NCI-H1105 treated with DMSO at 0.1 percent for 48 hours (cell line): Measurements from ENCODE around the gene GRIK4.
A peak's percentile ranks its signal among the peaks of the same experiment; 100 is the strongest.
"Not testable (repeated sequence)": the region's sequence is repeated elsewhere in the genome, so short reads cannot be mapped to it uniquely, and the experiment has no call there.

Experiments used
- DNase-seq: peaks from one replicate; lab custom pipeline; 2025; lab: John Stamatoyannopoulos, UW

Gene GRIK4

GRCh38 chr11:120784566-120785251 is 273.2 kb downstream of the GRIK4 start:
- DNase-seq, result no peak

DNA sequence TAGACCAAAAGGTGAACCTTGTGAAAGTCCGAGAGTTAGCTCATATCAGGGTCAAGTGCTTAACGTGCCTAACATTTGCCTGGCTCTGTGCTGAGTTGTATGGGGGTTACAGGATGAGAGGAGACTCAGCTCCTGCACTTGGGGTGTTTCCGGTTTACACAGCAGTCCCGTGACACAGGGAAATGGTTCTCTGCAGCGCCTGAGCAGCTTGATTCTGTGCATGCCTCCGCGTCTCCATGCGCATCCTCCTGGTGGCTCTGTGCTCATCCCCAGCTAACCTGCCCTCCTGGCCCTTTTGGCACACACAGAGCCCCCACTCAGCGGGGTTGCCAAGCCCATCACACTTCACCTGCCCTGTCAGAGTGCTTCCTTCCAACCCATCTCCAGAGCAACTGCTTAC is 274.0 kb downstream of the GRIK4 start:
- DNase-seq, result no peak

DNA sequence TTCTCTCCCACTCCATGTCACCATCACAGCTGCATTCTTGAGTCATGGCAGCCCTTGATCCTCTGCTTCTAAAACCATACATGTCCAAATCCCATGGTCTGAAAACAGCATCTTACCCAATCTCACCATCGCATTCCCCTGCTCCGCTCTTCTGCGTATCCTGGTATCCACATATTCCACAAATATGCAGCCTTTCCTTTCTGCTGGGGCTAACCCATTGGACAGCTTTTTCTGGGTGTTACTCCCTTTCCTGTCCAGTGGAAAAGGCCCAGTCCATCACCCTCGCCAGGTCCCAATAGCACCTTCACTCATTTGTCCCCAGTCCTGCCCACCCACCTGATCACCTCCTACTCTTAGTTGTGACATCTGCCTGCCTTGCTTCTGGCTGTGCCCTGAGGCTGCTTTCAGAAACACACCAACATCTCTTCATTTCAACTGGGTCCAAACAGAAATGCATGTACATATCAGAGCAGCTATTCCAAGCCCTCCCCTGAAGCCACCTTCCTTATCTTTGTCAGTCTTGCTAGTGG is 274.7 kb downstream of the GRIK4 start:
- DNase-seq, result no peak

DNA sequence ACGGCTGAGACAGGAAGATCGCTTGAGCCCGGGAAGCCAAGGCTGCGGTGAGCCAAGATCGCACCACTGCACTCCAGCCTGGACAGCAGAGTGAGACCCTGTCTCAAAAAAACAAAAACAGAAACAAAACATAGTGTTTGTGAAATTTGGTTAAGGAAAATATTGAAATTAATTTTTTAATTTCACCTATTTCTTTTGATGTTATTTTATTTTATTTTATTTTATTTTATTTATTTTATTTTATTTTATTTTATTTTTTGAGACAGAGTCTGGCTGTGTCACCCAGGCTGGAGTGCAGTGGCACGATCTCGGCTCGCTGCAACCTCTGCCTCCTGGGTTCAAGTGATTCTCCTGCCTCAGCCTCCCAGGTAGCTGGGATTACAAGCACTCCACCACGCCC is 275.7 kb downstream of the GRIK4 start:
- DNase-seq, result not testable (repeated sequence)

- no peak for DNase-seq
These were observed 277.8 kb downstream of the GRIK4 start for GRCh38 chr11:120789391-120789790.

- DNase-seq, result peak; percentile 10
These were observed 280.8 kb downstream of the GRIK4 start for GRCh38 chr11:120792306-120792705.

- no peak for DNase-seq
These were observed 281.6 kb downstream of the GRIK4 start for GRCh38 chr11:120793150-120793549.

DNA sequence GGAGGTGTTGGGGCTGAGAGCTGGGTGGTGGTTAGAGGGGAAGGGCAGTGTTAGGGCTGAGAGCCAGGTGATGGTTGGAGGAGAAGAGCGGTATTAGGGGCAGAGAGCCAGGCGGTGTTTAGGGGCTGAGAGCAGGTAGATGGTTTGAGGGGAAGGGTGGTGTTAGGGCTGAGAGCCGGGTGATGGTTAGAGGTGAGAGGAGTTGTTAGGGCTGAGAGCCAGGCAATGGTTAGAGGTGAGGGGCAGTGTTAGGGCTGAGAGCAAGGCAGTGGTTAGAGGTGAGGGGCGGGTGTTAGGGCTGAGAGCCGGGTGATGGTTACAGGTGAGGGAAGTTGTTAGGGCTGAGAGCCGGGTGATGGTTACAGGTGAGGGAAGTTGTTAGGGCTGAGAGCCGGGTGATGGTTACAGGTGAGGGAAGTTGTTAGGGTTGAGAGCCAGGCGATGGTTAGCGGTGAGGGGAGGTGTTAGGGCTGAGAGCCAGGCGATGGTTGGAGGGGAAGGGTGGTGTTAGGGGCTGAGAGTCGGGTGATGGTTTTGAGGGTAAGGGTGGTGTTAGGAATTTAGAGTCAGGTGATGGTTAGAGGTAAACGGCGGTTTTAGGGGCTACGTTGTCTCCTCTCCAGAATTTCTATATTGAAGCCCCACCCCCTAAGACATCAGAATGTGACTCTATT is 282.4 kb downstream of the GRIK4 start:
- DNase-seq, result no peak

DNA sequence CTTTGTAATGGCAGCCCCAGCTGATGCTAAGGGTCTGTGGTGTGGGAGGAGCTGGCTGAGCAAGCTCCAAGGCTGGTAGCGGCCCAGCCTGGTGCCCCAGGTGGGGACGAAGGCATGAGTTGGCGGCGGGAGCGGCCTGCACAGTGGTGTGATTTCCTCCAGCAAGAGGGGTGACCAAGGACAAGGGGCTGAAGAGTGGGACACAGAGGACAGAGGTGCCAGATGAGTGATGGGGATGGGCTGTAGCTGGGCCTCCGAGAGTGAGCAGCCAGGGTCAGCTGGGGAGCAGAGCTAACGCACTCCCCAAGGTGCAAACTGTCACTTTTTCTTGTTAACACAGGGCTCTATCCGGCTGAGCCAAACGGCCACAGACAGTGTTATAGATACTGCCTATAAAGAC is 283.2 kb downstream of the GRIK4 start:
- DNase-seq, result no peak

- DNase-seq, result no peak
These were observed 283.6 kb downstream of the GRIK4 start for GRCh38 chr11:120795185-120795584.

DNA sequence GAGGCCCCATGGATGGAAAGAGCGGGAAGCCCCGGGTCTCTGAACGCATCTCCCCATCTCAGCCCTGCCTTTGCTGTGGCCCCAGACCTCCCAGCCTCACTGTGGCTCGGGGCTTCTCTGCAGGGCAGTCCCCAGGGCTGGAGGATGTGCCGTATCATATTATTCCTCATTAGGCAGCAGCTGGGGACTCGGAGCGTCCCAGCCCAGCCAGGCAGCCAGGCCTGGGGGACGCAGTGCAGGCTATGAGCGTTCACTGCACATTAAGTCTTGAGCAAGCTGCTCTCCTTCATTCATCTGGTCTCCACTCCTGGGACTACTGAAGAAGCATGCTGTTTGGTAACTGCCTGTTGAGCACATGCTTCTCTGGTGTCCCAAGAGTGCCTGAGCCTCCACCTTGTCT is 285.6 kb downstream of the GRIK4 start:
- DNase-seq, result no peak

DNA sequence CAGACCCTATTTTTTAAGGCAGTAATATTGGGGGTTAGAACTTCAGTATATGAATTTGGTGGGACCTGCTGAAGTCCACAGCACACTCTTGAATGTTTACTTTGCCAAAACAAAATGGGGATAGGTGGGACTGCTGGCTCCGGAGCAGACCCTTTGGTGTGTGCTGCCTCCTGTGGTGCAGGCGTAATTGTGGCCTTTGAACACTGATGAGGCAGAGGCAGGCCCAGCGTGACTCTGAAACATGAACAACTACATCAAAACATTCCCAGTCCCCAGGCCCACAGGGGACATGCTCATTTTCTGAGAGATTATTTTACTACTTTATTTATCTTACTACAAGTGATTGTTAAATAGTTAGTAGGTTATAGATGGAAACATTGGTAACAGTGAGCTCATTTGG is 287.3 kb downstream of the GRIK4 start:
- no peak for DNase-seq

DNA sequence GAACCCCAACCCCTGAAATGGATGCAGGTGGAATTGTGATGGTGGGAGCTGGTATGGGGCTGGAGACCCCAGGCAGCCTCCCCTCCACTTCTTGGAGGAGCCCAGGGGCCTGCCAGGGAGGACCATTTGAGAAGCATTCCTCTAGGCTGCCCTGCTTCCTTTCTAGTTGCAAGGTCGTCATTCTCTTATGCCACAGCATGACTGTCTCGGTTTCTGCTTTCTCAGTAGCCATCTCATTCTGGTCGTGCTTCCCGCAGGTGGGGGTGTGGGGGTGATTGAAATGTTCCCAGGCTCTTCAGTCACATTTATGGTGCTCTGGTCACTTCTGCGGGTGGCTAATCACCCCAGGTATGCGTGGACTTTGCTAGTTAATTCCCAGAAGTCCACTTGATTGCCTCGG is 288.7 kb downstream of the GRIK4 start:
- no peak for DNase-seq

DNA sequence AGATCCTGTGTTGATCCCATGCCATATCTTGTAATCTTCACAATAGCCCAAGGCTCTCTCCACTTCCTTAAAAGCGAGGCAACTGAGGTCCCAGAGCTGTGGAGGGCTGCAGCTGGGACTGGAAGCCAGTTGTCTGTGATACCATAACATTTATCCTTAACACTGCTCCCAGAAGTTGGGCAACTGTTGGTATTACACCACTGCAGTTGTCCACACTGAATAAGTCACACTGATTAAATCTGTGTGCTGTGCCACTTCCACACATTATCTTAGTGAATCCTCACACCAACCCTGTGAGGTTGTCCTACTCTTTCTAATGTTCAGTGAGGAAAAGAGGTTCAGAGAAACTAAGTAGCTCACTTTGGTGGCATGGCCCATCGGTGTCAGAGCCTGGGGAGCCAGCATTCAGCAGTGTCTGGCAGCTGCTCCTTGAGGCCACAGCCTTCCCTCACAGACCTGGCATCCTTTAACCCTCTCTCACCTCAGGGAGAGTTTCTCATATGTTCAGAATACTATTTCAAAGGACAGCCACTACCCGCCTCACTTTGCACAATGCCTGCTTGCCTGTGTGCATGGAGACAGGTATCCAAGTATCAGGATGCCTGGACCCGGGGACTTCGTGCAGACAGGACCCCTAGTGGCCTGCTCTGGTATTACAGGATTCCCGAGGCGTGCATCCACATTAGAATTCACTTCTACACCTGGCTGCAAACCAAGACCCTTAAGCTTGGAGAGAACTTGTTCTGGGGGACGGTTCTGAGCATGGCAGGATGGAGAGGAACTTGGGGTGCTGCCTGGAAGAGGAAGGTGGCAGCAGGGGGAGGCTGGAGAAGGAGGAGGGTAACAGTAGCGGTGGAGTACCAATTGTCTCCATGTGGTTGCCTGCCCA is 290.5 kb downstream of the GRIK4 start:
- DNase-seq, result peak; percentile 85

DNA sequence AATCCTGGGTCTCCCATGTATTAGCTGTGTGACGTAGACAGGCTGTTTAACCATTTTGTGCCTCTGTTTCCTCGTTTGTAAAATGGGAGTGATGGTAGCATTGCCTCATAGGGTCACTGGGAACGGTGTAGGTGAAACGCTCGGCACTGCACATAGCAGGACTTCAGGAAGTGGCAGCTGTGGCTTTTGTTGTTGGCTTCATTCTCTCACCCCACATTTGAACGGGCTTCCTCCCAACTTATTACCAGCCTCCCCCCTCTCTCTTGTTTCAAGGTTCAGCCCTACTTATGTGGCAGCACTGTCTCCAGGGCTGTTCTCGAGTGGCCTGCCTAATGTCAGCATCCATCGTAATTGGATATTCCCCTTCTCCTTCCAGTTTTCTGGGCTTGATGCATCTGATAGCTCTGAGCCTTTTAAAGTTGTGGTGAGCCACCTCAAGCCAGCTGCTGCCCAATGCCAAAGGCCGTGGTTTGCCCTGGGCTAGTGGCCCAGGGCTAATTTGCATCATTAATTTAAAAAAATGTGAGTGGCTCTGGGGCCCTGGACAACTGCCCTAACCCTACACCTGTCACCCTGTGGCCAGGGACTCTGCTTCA is 294.5 kb downstream of the GRIK4 start:
- no peak for DNase-seq

DNA sequence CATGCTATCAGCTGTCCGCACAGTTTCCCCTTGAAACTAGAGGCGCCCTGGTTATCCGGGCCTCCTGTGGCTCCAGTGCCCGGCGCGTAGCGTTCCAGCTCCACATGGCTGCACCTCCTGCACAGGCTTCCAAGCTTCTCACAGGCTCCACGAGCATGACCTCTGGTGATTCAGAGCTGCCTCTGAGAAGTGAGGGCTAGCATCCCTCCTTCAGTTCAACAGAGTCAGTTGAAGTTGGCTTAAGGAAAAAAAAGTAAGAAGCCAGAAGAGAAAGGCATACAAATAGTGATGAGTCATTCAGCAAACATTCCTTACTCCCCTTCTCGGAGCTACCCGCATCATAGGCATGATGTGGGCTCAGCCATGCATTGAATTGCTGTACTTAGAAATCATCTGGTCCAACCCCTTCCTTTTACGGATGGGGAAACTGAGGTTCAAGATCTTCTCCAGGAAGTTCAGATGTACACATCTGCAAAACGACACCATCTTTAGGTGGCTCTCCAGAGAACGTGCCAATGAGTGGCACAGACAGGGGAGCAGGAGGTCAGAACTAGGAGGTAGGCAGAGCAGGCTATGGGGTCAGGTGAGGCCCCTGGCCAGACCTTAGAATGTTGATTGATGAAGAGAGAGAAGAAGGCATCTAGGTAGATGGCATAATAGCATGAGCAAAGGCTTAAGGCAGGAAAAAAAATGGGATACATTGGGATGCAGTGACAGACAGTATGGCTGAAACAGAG is 296.0 kb downstream of the GRIK4 start:
- DNase-seq, result no peak

DNA sequence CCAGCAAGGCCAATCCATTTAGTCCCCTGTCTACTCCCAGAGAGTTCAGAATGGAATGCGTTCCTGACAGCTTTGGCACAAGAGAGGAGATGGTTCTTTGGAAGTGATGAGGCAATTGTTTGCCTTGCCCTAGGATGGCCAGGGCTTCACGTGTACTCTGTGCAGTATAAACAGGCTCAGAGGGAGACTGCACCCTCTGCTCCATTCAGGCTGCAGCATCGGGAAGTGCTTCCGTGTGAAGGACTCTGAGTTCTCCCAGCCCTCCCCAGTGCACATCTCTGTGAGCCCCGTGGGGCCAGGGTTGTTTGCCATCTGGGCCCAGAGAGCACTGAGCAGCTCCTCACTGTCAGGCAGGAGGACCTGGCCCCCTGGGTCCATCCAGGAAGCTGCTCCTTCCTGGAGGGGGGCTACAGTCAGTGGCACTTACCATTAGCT is 297.1 kb downstream of the GRIK4 start:
- no peak for DNase-seq

- DNase-seq, result no peak
These were observed 298.7 kb downstream of the GRIK4 start for GRCh38 chr11:120810251-120810650.

DNA sequence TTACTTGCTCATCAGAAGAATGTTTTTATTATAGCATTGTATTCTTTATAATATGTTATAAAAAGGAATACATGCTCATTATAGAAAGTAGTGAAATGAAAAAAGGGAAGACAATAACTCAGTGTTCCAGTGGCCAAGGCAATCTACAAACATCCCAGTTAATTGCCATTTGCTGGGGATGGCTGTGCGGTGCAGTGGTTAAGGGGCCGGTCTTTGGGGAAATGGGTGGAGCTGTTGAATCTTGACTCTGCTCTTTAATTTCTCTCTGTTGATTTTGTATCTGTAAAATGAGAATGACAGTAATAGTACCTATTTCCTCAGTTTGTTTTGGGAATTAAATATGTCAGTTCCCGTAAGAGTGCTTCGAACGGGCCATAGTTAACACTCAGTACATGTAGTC is 299.7 kb downstream of the GRIK4 start:
- no peak for DNase-seq

DNA sequence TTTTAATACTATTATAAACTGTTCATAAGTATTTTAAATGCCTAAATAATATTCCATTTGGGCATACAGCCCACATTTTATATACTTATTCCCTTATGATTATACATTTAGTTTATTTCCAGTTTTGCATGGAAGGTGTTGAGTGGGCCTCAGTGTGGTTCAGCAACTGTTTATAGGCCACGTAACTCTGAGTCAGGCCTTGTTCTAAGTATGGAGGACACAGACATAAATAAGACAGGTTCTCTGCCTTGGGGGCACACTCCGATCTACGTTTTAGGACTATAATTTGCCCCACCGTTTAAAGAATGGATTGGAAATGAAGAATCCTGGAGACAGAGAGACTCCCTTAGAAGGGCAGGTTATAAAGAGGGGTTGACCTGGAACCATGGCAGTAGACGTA is 300.2 kb downstream of the GRIK4 start:
- DNase-seq, result no peak

DNA sequence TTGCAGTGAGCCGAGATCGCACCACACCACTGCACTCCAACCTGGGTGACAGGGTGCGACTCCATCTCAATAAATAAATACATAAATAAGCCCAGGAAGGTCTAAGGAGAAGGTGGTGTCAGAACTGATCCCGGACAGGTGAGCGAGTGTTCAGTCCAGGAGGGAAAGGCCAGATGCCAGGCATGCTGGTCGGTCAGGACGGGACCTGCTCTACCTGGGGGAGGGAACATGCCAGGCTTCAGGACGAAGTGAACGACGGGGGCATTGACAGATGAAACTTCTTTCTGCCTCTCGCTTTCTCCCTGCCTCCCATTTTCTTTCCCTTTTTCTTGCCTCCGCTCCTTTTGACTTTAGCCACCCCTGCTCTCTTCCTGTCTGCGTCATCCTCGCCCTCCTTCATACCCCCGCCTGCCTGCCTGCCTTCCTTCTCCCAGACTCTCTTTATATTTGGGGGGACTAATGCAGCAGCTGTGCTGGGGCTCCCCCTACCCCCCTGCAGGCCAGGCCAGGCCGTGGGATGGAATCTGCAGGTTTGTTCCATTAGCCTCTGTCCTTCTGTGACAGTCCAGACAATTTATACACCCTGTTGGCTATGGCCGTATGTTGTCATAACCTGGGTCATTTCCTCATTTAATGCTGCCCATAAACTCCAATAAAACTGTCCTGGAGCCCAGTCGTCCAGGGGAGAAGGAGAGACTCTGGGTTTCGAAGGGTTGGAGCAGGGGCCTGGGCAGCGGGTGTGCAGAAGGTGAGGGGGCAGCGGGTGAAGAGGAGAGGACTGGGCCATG is 303.2 kb downstream of the GRIK4 start:
- DNase-seq, result no peak
